Measurements from ENCODE around the gene GNPAT.

GRCh38 chr1:231286603-231287002, 45.6 kb downstream of the GNPAT start:
- TF ChIP-seq POLR2AphosphoS5 (IDR thresholded peaks at IDR 0.05; ENCODE audit: low read depth, low read length): no peak
- TF ChIP-seq POLR2A (IDR thresholded peaks at IDR 0.05; ENCODE audit: low read depth, low read length): no peak
- TF ChIP-seq TAF1 (IDR thresholded peaks at IDR 0.05; ENCODE audit: low read depth, low read length): no peak

Data from GM12891 (cell line).